ENCODE measurements around the gene VPS37D.

The VPS37D gene

DNA sequence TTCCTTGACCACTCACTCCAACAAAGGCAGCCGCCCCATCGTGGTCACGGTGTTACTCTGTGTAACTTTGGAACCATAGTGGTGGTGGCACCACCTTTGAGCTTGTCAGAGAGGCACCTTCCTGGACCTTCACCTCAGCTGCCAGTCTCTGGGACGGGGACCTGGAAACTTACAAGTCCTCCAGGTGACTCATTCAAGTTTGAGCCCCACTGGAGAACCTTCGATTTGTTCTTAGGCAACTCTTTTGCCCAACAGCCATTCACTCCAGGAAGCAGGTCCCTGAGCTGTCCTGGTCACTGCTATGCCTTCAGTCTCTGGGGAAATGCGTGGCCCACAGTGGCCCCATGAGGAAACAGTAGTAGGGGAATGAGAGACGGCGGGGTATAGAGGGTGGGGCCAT, 34.6 kb downstream of the VPS37D start:
- Histone ChIP-seq H3K4me2 (peak overlapping the region in 8 of 11 experiments; percentile 36 to 70 (median 54); a peak in 16 of 22 replicates), H3K4me1 (peaks cover 37 to 71% (median 67%) of the 10 kb centered on the region in 10 experiments), H3K36me3 (peaks cover 24 to 45% (median 26%) of the 10 kb centered on the region in 11 experiments)

DNA sequence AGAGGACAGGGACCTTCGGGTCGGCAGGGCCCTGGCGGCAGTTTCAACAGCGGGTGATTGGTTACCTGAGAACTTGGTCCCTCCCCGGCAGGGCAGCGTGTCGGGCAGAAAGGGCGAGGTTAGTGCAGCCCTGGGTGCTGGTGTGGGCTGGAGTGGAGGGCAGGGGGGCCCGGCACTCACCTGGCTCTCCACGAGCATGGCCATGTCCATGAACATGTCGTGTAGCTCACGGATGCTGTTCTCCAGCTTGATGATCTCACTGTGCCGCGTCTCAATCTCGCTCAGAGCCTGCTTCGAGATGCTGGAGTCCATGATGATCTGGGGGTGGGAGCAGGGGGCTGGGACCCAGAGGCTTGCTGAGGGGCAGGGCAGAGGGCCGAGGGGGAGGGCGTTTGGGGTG, 35.0 kb downstream of the VPS37D start:
- H3K9ac ChIP-seq = no peak overlapping the region
- peaks cover 19 to 41% (median 22%) of the 10 kb centered on the region in 11 experiments for H3K36me3 ChIP-seq
- no peak for TF ChIP-seq Cebpa-rat (IDR thresholded peaks at IDR 0.05)
- H3K4me2 ChIP-seq = peak overlapping the region in 8 of 11 experiments; percentile 36 to 84 (median 56); a peak in 16 of 22 replicates
- no peaks in the 10 kb centered on the region for H3K9me3 ChIP-seq (replicated peaks in 1 of 11)
- no peak overlapping the region for H3K4me3 ChIP-seq
- no peak overlapping the region for H3K27ac ChIP-seq
- H3K4me1 ChIP-seq = peaks cover 41 to 76% (median 71%) of the 10 kb centered on the region in 10 experiments
- H3K27me3 ChIP-seq = peaks cover 0 to 59% (median 10%) of the 10 kb centered on the region in 11 experiments; a peak in 13 of 22 replicates
- H4K20me1 ChIP-seq = peaks cover 0 to 96% (median 87%) of the 10 kb centered on the region in 11 experiments; a peak in 20 of 22 replicates

More for the DNA sequence above, 34.6 kb downstream of the VPS37D start:
- Histone ChIP-seq H3K27ac (no peak overlapping the region), H4K20me1 (peaks cover 0 to 96% (median 90%) of the 10 kb centered on the region in 11 experiments; a peak in 20 of 22 replicates), H3K27me3 (peaks cover 0 to 58% (median 10%) of the 10 kb centered on the region in 11 experiments; a peak in 13 of 22 replicates), H3K4me3 (no peak overlapping the region), H3K9me3 (replicated peaks in 1 of 11) (no peaks in the 10 kb centered on the region), H3K9ac (no peak overlapping the region)
- TF ChIP-seq Cebpa-rat (IDR thresholded peaks at IDR 0.05) = no peak

DNA sequence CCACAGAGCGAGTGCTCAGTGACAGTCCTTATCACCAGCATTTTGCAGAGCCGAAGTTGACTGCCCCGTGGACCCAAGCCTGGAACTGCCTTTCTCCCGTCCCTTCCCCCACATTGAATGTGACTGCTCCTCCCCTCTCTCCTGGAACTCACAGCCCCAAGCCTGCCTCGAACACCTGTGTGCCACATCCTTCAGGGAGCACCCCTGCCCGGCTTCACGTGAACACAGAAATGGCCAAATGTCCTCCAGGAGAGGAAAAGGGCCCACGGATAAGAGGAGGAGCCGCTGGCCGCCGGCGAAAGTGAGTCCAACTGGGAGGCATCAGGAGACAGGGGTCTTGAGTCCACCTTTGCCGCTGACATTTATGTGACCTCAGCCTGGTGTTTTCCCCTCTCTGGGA, 35.6 kb downstream of the VPS37D start:
- H3K4me3 ChIP-seq = no peak overlapping the region
- peaks cover 0 to 64% (median 10%) of the 10 kb centered on the region in 11 experiments; a peak in 13 of 22 replicates for H3K27me3 ChIP-seq
- H3K9ac ChIP-seq = no peak overlapping the region
- H3K36me3 ChIP-seq = peaks cover 14 to 35% (median 16%) of the 10 kb centered on the region in 11 experiments
- H3K9me3 ChIP-seq (replicated peaks in 1 of 11) = no peaks in the 10 kb centered on the region
- H3K4me2 ChIP-seq = peak overlapping the region; percentile 48 to 84 (median 65); a peak in 21 of 22 replicates
- TF ChIP-seq Cebpa-rat (IDR thresholded peaks at IDR 0.05) = no peak
- no peak overlapping the region for H3K27ac ChIP-seq
- peaks cover 43 to 81% (median 77%) of the 10 kb centered on the region in 10 experiments for H3K4me1 ChIP-seq
- peaks cover 0 to 92% (median 81%) of the 10 kb centered on the region in 11 experiments; a peak in 20 of 22 replicates for H4K20me1 ChIP-seq

DNA sequence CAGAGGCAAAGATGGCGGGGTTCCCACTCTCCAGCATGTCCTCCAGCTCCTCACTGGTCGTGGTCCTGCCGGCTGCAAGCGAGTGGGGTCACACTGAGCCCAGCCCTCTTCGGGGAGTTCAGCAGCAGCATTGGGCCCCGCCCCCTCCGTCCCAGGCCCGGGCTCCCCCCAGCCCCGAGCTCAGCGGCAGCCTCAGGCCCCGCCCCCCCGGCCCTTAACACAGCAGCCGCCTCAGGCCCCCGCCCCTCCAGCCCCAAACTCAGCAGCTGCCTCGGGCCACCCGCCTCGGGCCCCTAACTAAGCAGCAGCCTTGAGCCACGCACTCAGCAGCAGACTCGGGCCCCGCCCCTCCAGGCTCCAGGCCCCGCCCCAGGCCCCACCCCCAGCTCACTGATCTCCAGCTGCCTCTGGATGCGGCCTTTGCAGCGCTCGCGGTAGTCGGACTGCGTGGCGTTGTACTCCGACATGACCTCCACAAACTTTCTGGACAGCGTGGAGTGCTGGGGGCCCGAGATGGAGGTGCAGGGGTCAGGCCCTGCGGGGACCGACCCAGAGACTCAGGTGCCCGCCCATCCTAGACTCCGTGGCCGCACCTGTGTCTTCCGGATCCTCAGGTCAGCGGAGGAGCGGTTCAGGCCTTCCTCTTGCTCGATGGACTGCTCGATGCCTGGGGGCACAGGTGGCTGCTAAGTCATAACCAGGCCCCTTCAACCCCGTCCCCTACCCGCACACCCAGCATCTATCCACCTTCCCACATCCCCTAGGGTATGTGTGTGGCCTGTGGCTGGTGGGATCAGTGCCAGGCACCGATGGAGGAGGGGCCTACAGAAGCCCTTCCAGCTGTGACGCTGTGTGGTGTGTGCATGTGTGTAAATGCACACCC, 36.4 kb downstream of the VPS37D start:
- peak overlapping the region in 2 of 11 experiments; percentile 68 to 70; a peak in 5 of 22 replicates for H3K27ac ChIP-seq
- peak overlapping the region; percentile 66 to 98 (median 91) for H3K4me2 ChIP-seq
- H3K4me1 ChIP-seq = peaks cover 43 to 85% (median 79%) of the 10 kb centered on the region in 10 experiments
- no peaks in the 10 kb centered on the region for H3K9me3 ChIP-seq (replicated peaks in 1 of 11)
- no peak for TF ChIP-seq Cebpa-rat (IDR thresholded peaks at IDR 0.05)
- H3K36me3 ChIP-seq = peaks cover 6 to 27% (median 8%) of the 10 kb centered on the region in 11 experiments; a peak in 19 of 22 replicates
- H3K4me3 ChIP-seq = peak overlapping the region in 3 of 10 experiments; percentile 16 to 52 (median 26); a peak in 4 of 20 replicates
- peak overlapping the region in 4 of 11 experiments; percentile 49 to 73 (median 68); a peak in 7 of 22 replicates for H3K9ac ChIP-seq
- H3K27me3 ChIP-seq = peaks cover 0 to 72% (median 10%) of the 10 kb centered on the region in 11 experiments; a peak in 13 of 22 replicates
- H4K20me1 ChIP-seq = peaks cover 3 to 92% (median 81%) of the 10 kb centered on the region in 11 experiments; a peak in 20 of 22 replicates

DNA sequence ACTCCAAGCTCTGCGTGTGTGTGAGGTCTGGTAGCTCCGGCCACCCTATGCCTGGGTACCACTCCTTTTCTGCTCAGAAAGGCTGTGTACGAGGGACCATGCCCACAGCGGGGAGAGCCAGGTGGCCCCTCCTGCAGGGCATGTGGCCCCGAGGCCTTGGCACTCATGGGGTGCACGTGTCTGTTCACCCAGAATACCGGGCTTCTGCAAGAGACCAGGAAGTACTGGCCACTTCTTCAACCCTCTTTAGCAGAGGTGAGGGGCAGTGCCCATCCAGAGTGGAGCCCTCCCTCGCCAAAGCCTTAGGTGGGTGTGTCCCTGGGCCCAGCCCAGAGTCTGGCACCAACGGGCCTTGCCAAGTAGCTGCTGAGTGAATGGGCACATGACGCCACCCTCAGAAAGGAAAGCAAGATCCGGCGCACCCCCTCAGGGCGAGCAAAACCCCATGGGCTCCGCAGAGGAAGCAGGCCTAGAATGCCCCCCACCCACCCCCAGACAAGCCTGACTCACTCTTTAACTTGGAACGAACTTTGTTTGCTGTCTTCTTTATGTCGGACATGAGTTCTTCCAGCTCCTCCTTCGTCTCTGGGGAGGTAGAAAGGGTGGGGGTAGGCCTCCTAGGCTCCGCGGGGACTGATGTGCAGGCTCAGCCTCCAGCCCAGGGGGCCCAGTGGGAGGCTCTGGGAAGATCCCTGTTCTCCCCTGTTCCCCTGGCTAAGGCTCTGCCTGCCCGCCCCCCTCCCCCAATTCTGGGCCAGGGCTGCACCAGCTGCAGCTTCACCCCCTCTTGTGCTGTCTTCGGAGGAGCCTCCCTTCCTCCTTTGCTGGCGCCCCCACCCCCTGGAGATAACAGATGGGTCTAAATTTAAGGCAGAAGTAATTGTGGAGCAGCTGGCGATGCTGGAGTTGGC, 37.3 kb downstream of the VPS37D start:
- Histone ChIP-seq H3K9ac (peak overlapping the region in 5 of 11 experiments; percentile 47 to 73 (median 63); a peak in 12 of 22 replicates), H3K27ac (peak overlapping the region in 4 of 11 experiments; percentile 61 to 70 (median 67); a peak in 7 of 22 replicates), H3K4me1 (peaks cover 43 to 85% (median 79%) of the 10 kb centered on the region in 10 experiments), H3K4me2 (peak overlapping the region; percentile 66 to 98 (median 91)), H3K27me3 (peaks cover 0 to 81% (median 10%) of the 10 kb centered on the region in 11 experiments; a peak in 13 of 22 replicates), H3K36me3 (peaks cover 0 to 18% (median 0%) of the 10 kb centered on the region in 11 experiments; a peak in 6 of 22 replicates), H3K4me3 (peak overlapping the region in 5 of 10 experiments; percentile 21 to 52 (median 35); a peak in 8 of 20 replicates), H4K20me1 (peaks cover 8 to 92% (median 81%) of the 10 kb centered on the region in 11 experiments; a peak in 21 of 22 replicates), H3K9me3 (replicated peaks in 1 of 11) (no peaks in the 10 kb centered on the region)
- no peak for TF ChIP-seq Cebpa-rat (IDR thresholded peaks at IDR 0.05)

DNA sequence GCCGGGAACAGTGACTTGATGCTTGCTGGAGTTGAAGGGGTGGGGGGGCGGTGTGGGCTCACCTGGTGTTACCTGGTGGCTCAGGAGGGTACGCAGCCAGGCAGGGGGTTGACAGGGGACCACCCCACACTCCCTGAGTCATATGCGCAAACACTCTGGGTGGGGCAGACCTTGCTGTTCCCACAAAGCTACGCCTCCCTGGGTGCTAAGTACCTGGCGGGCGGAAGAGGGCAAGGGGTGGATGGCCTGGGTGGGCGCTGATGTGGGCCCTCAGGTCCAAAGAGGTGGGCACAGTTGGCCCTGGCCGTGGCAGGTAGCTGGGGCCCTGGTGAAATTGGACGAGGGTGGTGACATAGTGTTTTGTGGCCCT, 37.9 kb downstream of the VPS37D start:
- Histone ChIP-seq H3K9ac (peak overlapping the region in 6 of 11 experiments; percentile 12 to 73 (median 63); a peak in 10 of 22 replicates), H3K36me3 (peaks cover 0 to 17% (median 0%) of the 10 kb centered on the region in 11 experiments; a peak in 5 of 22 replicates), H4K20me1 (peaks cover 12 to 92% (median 80%) of the 10 kb centered on the region in 11 experiments; a peak in 21 of 22 replicates), H3K27ac (peak overlapping the region in 6 of 11 experiments; percentile 9 to 70 (median 64); a peak in 7 of 22 replicates), H3K27me3 (peaks cover 0 to 86% (median 10%) of the 10 kb centered on the region in 11 experiments; a peak in 14 of 22 replicates), H3K9me3 (replicated peaks in 1 of 11) (no peaks in the 10 kb centered on the region), H3K4me2 (peak overlapping the region; percentile 66 to 98 (median 91)), H3K4me1 (peaks cover 43 to 83% (median 80%) of the 10 kb centered on the region in 10 experiments), H3K4me3 (peak overlapping the region in 6 of 10 experiments; percentile 4 to 52 (median 28); a peak in 8 of 20 replicates)
- no peak for TF ChIP-seq Cebpa-rat (IDR thresholded peaks at IDR 0.05)

DNA sequence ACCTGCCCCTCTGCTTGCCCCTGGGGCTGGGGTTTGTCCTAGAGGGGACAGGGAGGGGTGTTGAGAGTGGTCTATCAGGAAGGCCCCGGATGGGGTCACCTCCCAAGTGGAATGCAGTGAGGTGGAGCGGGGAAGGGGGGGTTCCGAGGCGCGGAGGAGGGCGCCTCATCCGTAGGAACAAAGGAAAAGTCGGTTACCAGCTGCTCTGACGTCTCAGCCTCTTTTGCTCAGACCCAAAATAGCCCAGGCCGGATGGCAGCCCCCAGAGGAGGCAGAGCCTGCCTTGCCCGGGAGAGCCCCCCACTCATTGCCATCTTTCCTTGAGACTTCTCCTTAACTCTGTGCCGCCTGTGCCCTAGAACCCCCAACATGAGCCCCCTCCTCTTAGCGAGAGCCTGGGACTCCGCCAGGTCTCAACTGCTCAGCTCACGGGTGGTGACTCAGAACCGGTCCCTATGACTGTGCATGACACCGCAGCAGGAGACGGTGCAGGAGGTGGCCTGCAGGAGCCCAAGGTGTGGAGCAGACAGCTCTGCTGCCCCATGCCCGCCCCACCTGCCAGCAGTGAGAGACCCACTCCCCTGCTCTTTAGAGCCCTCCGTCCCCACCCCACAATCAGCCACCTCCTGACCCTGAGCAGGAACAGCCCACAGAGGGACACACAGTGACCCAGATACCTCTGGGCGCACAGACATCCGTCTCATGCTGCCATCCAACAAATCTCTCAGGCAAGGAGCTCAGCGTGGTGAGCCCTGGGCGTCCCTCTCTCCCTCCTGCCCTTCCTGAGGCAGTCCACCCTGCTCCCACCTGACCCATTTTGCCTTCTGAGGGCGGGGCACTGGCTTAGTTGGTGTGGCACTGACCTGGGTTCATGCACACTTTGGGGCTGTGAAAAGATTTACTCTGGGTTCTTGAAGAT, 38.8 kb downstream of the VPS37D start:
- Histone ChIP-seq H3K27ac (peak overlapping the region in 8 of 11 experiments; percentile 3 to 70 (median 50); a peak in 12 of 22 replicates), H3K4me3 (peak overlapping the region in 8 of 10 experiments; percentile 4 to 52 (median 39); a peak in 9 of 20 replicates), H3K9ac (peak overlapping the region in 7 of 11 experiments; percentile 4 to 73 (median 63); a peak in 15 of 22 replicates), H3K9me3 (replicated peaks in 1 of 11) (no peaks in the 10 kb centered on the region), H3K36me3 (peaks cover 0 to 12% (median 0%) of the 10 kb centered on the region in 11 experiments; a peak in 5 of 22 replicates), H3K4me2 (peak overlapping the region; percentile 66 to 98 (median 91)), H4K20me1 (peaks cover 17 to 92% (median 81%) of the 10 kb centered on the region in 11 experiments; a peak in 21 of 22 replicates), H3K27me3 (peaks cover 7 to 94% (median 17%) of the 10 kb centered on the region in 11 experiments; a peak in 20 of 22 replicates), H3K4me1 (peaks cover 43 to 87% (median 82%) of the 10 kb centered on the region in 10 experiments)
- no peak for TF ChIP-seq Cebpa-rat (IDR thresholded peaks at IDR 0.05)
